Stimulated activated CD8-positive, alpha-beta memory T cell treated with anti-CD3 and anti-CD28 coated beads, Interleukin-12 subunit alpha, Interleukin-12 subunit beta, amount 100 ng/mL, for 24 hours (primary cell): ENCODE data around the gene DLG2.
"Not testable (repeated sequence)": the region's sequence is repeated elsewhere in the genome, so short reads cannot be mapped to it uniquely, and the experiment has no call there.

Experiments used
- DNase-seq: peaks from one replicate; pipeline ENCODE4 v3.0.0-alpha.2; 2020; ENCODE audit errors: extremely low read depth

Gene DLG2

GRCh38 chr11:85316967-85317366 is 310.2 kb downstream of the DLG2 start:
- DNase-seq, result no peak

- DNase-seq, result no peak
Observed at GRCh38 chr11:85313741-85314140, 313.4 kb downstream of the DLG2 start.

- DNase-seq, result no peak
Observed at GRCh38 chr11:85310479-85310878, 316.7 kb downstream of the DLG2 start.

- DNase-seq, result no peak
Observed at GRCh38 chr11:85307366-85307765, 319.8 kb downstream of the DLG2 start.

- DNase-seq, result no peak
Observed at GRCh38 chr11:85301895-85302678, 325.1 kb downstream of the DLG2 start.

GRCh38 chr11:85299258-85299942 is 327.7 kb downstream of the DLG2 start:
- no peak for DNase-seq

DNA sequence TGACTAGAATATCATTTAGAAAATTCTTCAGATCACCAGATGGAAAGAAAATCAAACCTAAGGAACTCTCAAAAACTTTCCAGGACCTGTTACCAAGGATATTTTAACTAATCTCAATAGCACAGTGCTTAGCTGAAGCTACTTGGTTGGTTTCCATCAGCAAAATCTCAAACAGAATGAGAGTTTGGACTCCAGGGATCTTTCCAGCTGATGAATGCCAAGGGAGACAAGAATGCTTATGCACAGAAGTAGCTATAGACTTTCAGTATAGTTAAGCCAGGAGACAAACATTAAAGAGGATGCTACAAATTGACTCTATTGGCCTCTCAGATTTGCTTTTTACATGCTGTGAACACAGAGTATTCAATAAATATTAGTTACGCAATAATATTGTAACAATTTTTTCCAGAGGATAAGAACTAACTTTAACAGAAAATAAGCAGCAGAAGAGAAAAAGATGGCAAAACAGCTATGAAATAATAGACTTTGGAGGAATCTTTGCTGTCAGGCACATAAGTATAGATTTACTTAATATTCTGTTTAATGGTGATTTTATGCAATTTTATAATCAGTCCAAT is 331.4 kb downstream of the DLG2 start:
- DNase-seq, result no peak

- DNase-seq, result no peak
Observed at GRCh38 chr11:85281550-85281949, 345.6 kb downstream of the DLG2 start.

DNA sequence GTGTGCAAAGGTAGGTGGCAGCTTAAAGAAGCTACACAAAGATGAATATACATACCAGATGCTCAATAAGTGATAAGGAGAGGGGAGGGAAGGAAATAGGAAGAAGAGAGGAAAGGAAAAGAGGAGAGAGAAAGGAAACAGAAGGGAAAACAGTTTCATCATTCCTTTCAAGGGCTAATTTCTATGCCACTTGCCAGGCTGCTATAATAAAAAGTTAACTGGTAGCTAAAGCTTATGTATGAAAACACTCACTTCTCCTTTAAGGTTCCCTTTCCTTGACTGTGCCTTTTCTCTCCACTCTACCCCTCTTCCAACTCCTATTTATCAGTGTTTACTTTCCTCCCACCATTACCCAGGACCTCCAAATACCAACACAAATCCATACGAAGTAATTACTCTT is 347.9 kb downstream of the DLG2 start:
- no peak for DNase-seq

GRCh38 chr11:85277693-85278092 is 349.5 kb downstream of the DLG2 start:
- DNase-seq, result no peak

- no peak for DNase-seq
Observed at GRCh38 chr11:85276332-85276731, 350.8 kb downstream of the DLG2 start.

- not testable (repeated sequence) for DNase-seq
Observed at GRCh38 chr11:85270315-85270714, 356.8 kb downstream of the DLG2 start.

DNA sequence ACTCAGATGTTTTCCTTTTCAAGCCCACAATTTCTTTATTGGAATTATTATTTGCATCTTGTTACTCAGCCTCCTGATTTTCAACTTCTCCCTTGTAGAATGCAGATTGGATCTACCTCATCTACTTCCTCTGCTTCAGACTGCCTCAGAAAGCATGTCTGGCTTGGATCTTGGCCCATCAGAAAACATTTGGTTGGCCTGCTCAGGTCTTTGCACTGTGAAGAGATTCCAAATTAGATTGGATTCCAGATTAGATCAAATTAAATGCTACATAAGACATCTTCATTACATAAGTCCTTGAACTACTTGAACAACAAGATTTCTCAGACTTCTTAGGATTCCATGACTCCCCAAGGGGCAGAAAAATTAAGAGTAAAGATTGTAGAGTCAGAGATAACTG is 358.0 kb downstream of the DLG2 start:
- DNase-seq, result no peak

DNA sequence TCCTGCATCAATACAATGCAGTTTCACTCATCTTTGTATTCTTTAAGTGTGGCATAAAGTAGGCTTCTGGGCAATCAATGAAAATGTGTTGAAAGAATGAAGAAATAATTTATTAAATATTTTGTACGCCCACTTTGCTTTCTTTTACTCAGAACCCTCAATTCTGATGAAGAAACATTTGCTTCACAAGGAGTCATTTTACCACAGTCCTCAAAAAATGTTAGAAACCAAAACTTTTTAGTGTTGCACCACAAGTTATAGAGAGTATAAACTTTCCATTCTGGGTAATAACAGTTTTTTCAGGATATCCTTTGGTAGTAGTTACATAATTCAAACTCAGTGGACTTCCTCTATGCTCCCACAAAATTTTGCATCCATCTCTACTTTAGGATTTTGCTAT is 360.5 kb downstream of the DLG2 start:
- no peak for DNase-seq

DNA sequence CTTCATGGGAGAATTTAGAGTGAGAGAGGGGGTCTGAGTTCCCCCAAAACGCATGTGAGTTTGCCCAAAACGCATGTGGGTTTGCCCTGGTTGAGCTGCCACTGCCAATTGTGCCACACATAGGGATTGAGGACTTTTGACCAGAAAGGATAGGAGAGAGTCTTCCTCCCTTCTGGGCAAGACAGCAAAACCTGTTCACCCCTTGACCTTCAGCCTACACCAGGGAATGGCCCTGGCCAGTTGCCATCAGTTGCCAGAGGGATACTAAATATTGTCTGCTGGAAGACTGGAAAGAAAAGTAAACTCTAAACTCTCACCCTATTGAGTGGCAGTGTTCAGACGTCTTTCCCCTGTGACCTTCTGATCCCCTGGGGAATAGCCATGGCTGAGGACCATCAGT is 363.8 kb downstream of the DLG2 start:
- no peak for DNase-seq

DNA sequence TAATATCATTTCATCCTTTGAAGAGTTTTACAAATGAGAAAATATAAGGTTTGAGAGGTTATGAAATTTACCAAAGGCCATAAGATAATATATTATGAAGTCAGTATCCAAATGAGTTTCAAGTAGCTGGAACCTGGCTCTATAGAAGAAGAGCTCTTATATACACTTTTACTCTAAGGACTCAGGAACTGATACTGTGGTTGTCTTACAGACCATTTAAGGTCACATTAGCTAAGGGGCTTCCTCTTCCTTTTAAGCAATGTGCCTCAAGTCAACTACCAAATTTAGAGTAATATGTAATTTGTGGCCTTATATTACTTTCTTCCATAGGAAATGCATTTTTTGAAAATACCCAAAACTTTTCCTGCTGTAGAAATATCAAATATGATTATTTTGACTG is 369.3 kb downstream of the DLG2 start:
- no peak for DNase-seq

DNA sequence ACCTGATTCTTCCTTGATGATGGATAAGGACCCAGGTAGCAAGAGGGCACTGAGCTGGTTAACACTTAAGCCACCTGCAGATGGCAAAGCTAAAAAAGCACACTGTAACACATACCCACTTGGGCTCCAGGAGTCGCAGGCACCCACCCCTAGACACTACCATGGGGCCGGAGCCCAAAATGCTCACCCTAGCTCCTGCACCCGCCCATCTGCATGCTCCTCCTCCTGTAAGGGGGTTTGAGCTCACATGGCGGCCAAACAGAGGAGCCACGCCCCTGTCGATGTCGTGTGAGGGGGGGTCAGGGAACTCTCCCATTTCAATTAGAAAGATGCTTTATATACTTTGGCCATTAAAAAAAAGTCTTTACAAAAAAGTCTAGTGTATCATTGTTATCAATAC is 370.7 kb downstream of the DLG2 start:
- no peak for DNase-seq

GRCh38 chr11:85249482-85249881 is 377.7 kb downstream of the DLG2 start:
- no peak for DNase-seq

DNA sequence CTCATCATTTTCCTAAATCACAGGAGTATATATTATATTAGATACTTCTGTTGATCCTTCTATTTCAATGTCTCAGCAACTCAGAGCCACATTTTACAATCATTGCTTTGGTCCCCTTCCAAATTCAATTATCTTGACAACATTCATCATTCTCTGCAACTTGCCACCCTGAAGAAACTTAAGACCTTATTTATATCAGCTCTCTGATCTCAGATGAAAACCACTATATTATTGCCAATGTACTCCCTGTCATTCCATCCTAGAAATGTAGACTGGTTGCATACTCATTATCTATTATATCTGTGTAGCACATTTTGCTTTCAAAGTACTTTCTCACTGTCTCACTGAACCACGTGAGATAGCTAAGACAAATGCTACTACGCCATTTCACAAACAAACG is 379.3 kb downstream of the DLG2 start:
- DNase-seq, result no peak

DNA sequence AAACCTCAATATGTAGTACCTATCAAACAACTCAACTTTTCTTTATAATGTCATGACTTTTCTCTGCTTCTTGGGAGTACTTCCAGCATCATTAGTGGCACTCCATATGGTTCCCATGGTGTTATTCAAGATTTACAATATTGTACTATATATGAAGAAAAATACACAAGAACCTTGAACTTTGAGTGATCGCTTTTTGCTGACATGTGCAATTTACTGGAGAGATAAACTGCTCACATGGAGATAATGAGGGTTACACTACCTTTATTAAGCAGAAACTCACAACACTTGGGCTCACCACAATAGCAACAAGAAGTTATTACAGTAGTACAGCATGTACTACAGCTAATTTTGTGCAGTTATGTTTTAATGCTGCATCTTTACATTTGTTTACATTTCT is 388.2 kb downstream of the DLG2 start:
- no peak for DNase-seq

DNA sequence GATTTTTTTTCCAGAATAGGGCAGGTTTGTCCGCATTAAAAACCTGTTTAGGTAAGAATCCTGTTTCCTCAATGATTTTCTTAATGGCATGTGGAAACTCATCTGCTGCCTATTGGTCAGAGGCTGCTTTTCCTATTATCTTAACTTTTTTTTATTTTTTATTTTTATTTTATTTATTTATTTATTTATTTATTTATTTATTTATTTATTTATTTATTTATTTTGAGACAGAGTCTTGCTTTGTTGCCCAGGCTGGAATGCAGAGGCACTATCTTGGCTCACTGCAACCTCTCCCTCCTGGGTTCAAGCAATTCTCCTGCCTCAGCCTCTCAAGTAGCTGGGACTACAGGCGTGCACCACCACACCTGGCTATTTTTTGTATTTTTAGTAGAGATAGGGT is 389.1 kb downstream of the DLG2 start:
- DNase-seq, result not testable (repeated sequence)

GRCh38 chr11:85236211-85236610 is 390.9 kb downstream of the DLG2 start:
- no peak for DNase-seq

DNA sequence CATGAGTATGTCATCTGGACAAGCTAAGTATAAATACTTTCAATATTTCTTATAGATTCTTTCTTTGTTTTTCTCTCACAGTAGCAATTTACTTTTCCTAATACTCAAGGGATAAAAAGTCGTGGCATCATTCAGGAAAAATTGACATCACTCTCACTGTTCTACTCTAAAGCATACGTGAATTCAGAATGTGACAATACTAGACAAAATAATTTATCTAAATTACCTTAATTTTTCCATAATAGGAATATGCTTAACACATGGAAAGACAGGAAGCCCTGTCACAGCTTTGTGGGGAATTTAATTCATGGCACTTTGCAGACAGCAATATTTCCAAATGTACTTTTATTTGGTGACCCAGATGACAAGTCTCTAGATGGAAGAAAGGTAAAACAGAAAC is 394.6 kb downstream of the DLG2 start:
- DNase-seq, result no peak
